Neural cell (in vitro differentiated cells): ENCODE measurements around the gene SEPHS1. TPM values are rescaled to one million over a fixed set of nuclear protein-coding genes. Genes with fewer than 3 reads are reported as not detected.

Experiments
- H2AFZ ChIP-seq: fragments of 200-600, 300-800 bp; sonication (generic), shearing (Covaris generic); 2 replicates; pipeline ENCODE4 v1.6.0; 2014; ENCODE audit warnings: low read depth, mild to moderate bottlenecking, antibody characterized with exemption, low read length, moderate library complexity
- H3F3A ChIP-seq: fragments of 200-600 bp; shearing (Covaris generic); 2 replicates; pipeline ENCODE4 v1.6.1; 2016; ENCODE audit warnings: mild to moderate bottlenecking, moderate library complexity, mixed read lengths, antibody characterized with exemption, low read length; ENCODE audit not compliant: insufficient read depth, poor library complexity, severe bottlenecking
- H3K27ac ChIP-seq: fragments of 200-600, 300-800 bp; sonication (generic), shearing (Covaris generic); 2 replicates; pipeline ENCODE4 v1.5.1; 2014; ENCODE audit warnings: mild to moderate bottlenecking, low read length, moderate library complexity
- H3K27me3 ChIP-seq: fragments of 300-800, 200-600 bp; sonication (generic), shearing (Covaris generic); 2 replicates; pipeline ENCODE4 v1.6.0; 2014; ENCODE audit warnings: mild to moderate bottlenecking, low read depth, low read length, moderate library complexity; ENCODE audit not compliant: insufficient read depth
- H3K36me3 ChIP-seq: fragments of 300-800, 200-600 bp; sonication (generic), shearing (Covaris generic); 2 replicates; pipeline ENCODE4 v1.5.1; 2014; ENCODE audit warnings: mild to moderate bottlenecking, antibody characterized with exemption, low read length, moderate library complexity; ENCODE audit not compliant: insufficient read depth
- H3K4me2 ChIP-seq: fragments of 300-800, 200-600 bp; sonication (generic), shearing (Covaris generic); 2 replicates; pipeline ENCODE4 v1.6.0; 2014; ENCODE audit warnings: mild to moderate bottlenecking, low read length
- H3K4me3 ChIP-seq: fragments of 300-800, 200-600 bp; sonication (generic), shearing (Covaris generic); 2 replicates; pipeline ENCODE4 v1.5.1; 2014; ENCODE audit warnings: mild to moderate bottlenecking, low read length, moderate library complexity
- H3K79me2 ChIP-seq: fragments of 200-600 bp; shearing (Covaris generic); replicated peaks from 2 replicates; pipeline ENCODE4 v1.6.0; 2014; ENCODE audit warnings: mild to moderate bottlenecking, low read length, moderate library complexity; ENCODE audit not compliant: insufficient read depth
- H3K9ac ChIP-seq: fragments of 300-800, 200-600 bp; sonication (generic), shearing (Covaris generic); 2 replicates; pipeline ENCODE4 v1.6.1; 2016; ENCODE audit warnings: mild to moderate bottlenecking, low read length, mixed read lengths
- H3K9me2 ChIP-seq: fragments of 200-600 bp; shearing (Covaris generic); 2 replicates; pipeline ENCODE4 v1.6.1; 2016; ENCODE audit warnings: mild to moderate bottlenecking, low read length, mixed read lengths; ENCODE audit not compliant: insufficient read depth
- H3K9me3 ChIP-seq: fragments of 200-600, 300-800 bp; sonication (generic), shearing (Covaris generic); 2 replicates; pipeline ENCODE4 v1.6.1; 2016; ENCODE audit warnings: mild to moderate bottlenecking, mixed run types, low read length, moderate library complexity, mixed read lengths
- H4K20me1 ChIP-seq: fragments of 200-600 bp; shearing (Covaris generic); 2 replicates; pipeline ENCODE4 v1.6.1; 2016; ENCODE audit warnings: mild to moderate bottlenecking, mixed run types; ENCODE audit not compliant: insufficient read depth
- EP300 ChIP-seq: fragments of 450-650 bp; conservative IDR thresholded peaks from 2 replicates; pipeline ENCODE4 v1.6.1; 2014; ENCODE audit warnings: antibody characterized with exemption, mild to moderate bottlenecking, moderate library complexity; ENCODE audit not compliant: poor library complexity, severe bottlenecking
- EZH2 ChIP-seq: fragments of 200-600, 300-800 bp; shearing (Covaris generic), sonication (generic); IDR thresholded peaks from 2 replicates; pipeline ENCODE4 v1.6.1; 2014; ENCODE audit warnings: antibody characterized with exemption, low read length, borderline replicate concordance, mild to moderate bottlenecking; ENCODE audit not compliant: insufficient read depth, poor library complexity, severe bottlenecking
- MXI1 ChIP-seq: fragments of 450-650 bp; conservative IDR thresholded peaks from 2 replicates; pipeline ENCODE4 v1.6.1; 2014; ENCODE audit warnings: antibody characterized with exemption, mild to moderate bottlenecking; ENCODE audit not compliant: poor library complexity, severe bottlenecking
- POLR2AphosphoS5 ChIP-seq: IDR thresholded peaks from 2 replicates; pipeline ENCODE4 v1.6.1; 2012
- RAD21 ChIP-seq: fragments of 450-650 bp; conservative IDR thresholded peaks from 2 replicates; pipeline ENCODE4 v1.6.1; 2014; ENCODE audit warnings: antibody characterized with exemption, mild to moderate bottlenecking, moderate library complexity
- SMC3 ChIP-seq: fragments of 450-650 bp; conservative IDR thresholded peaks from 2 replicates; pipeline ENCODE4 v1.6.1; 2014; ENCODE audit warnings: antibody characterized with exemption, mild to moderate bottlenecking, moderate library complexity; ENCODE audit not compliant: poor library complexity
- TAF1 ChIP-seq: IDR thresholded peaks from 2 replicates; pipeline ENCODE4 v1.6.1; 2012; ENCODE audit warnings: low read depth
- polyA plus RNA-seq: library from polyadenylated mRNA; depleted of rRNA; stranded (reverse); fragments of >200 nt; gene quantifications from 2 replicates; pipeline ENCODE4 v1.2.3, GENCODE V29; 2014
- TF ChIP-seq, protein P1 (sequence below): IDR thresholded peaks from 2 replicates; pipeline ENCODE4 v1.6.1; 2012; ENCODE audit warnings: borderline replicate concordance
- TF ChIP-seq, protein P2 (sequence below): fragments of 450-650 bp; IDR thresholded peaks from 2 replicates; pipeline ENCODE4 v1.5.1; 2014; ENCODE audit warnings: antibody characterized with exemption, mild to moderate bottlenecking, moderate library complexity; ENCODE audit not compliant: poor library complexity, severe bottlenecking

The SEPHS1 gene
- polyA plus RNA-seq, 1 donor from 2014 or later: 61.0 TPM

DNA sequence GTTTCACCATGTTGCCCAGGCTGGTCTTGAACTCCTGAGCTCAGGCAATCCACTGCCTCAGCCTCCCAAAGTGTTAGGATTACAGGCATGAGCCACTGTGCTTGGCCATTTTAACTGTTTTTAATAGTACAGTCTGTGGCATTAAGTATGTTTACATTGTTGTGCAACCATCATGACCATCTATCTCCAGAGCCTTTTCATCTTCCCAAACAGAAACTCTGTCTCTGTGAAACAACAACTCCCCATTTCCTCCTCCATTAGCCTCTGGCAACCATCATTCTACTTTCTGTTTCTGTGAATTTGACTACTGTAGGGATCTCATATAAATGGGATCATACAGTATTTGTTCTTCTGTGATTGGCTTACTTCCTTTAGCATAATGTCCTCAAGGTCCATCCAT, 48.3 kb upstream of the SEPHS1 start:
- H3K79me2 ChIP-seq: no peaks in the 10 kb centered on the region
- no peaks in the 10 kb centered on the region for H4K20me1 ChIP-seq
- H3K36me3 ChIP-seq: no peaks in the 10 kb centered on the region
- no peaks in the 10 kb centered on the region for H3F3A ChIP-seq
- H3K27me3 ChIP-seq: no peaks in the 10 kb centered on the region
- no peak overlapping the region for H3K9ac ChIP-seq
- no peaks in the 10 kb centered on the region for H3K9me2 ChIP-seq
- no peak overlapping the region for H3K27ac ChIP-seq
- H3K4me3 ChIP-seq: no peak overlapping the region
- H3K4me2 ChIP-seq: no peak overlapping the region
- TF ChIP-seq MXI1 (no peak), POLR2AphosphoS5 (no peak), EZH2 (no peak), RAD21 (no peak), SMC3 (no peak), EP300 (no peak), TAF1 (no peak)
- TF ChIP-seq, protein P1, sequence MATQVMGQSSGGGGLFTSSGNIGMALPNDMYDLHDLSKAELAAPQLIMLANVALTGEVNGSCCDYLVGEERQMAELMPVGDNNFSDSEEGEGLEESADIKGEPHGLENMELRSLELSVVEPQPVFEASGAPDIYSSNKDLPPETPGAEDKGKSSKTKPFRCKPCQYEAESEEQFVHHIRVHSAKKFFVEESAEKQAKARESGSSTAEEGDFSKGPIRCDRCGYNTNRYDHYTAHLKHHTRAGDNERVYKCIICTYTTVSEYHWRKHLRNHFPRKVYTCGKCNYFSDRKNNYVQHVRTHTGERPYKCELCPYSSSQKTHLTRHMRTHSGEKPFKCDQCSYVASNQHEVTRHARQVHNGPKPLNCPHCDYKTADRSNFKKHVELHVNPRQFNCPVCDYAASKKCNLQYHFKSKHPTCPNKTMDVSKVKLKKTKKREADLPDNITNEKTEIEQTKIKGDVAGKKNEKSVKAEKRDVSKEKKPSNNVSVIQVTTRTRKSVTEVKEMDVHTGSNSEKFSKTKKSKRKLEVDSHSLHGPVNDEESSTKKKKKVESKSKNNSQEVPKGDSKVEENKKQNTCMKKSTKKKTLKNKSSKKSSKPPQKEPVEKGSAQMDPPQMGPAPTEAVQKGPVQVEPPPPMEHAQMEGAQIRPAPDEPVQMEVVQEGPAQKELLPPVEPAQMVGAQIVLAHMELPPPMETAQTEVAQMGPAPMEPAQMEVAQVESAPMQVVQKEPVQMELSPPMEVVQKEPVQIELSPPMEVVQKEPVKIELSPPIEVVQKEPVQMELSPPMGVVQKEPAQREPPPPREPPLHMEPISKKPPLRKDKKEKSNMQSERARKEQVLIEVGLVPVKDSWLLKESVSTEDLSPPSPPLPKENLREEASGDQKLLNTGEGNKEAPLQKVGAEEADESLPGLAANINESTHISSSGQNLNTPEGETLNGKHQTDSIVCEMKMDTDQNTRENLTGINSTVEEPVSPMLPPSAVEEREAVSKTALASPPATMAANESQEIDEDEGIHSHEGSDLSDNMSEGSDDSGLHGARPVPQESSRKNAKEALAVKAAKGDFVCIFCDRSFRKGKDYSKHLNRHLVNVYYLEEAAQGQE: no peak
- TF ChIP-seq, protein P2, sequence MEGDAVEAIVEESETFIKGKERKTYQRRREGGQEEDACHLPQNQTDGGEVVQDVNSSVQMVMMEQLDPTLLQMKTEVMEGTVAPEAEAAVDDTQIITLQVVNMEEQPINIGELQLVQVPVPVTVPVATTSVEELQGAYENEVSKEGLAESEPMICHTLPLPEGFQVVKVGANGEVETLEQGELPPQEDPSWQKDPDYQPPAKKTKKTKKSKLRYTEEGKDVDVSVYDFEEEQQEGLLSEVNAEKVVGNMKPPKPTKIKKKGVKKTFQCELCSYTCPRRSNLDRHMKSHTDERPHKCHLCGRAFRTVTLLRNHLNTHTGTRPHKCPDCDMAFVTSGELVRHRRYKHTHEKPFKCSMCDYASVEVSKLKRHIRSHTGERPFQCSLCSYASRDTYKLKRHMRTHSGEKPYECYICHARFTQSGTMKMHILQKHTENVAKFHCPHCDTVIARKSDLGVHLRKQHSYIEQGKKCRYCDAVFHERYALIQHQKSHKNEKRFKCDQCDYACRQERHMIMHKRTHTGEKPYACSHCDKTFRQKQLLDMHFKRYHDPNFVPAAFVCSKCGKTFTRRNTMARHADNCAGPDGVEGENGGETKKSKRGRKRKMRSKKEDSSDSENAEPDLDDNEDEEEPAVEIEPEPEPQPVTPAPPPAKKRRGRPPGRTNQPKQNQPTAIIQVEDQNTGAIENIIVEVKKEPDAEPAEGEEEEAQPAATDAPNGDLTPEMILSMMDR: no peak
- H2AFZ ChIP-seq: no peak overlapping the region
- H3K9me3 ChIP-seq: no peaks in the 10 kb centered on the region

DNA sequence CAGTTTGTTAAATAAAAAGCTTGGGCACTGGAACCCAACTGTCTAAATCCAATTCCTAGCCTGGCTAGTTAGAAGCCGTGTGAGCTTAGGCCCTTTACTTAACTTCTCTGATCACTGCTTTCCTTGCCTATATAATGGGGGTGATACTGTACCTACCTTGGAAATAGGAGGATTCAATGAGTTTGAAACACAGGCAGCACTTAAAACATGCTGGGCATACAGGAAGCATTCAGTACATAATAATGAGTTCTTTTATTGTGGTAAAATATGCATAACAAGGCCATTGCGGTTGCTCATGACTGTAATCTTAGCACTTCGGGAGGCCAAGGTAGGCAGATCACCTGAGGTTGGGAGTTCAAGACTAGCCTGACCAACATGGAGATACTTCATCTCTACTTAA, 47.4 kb upstream of the SEPHS1 start:
- Histone ChIP-seq H3K4me3 (no peak overlapping the region), H4K20me1 (no peaks in the 10 kb centered on the region), H2AFZ (no peak overlapping the region), H3K27ac (no peak overlapping the region), H3K9me2 (no peaks in the 10 kb centered on the region), H3K36me3 (no peaks in the 10 kb centered on the region), H3K9me3 (no peaks in the 10 kb centered on the region), H3K79me2 (no peaks in the 10 kb centered on the region), H3K9ac (no peak overlapping the region), H3F3A (no peaks in the 10 kb centered on the region), H3K27me3 (no peaks in the 10 kb centered on the region), H3K4me2 (no peak overlapping the region)
- TF ChIP-seq RAD21 (no peak), SMC3 (no peak), POLR2AphosphoS5 (no peak), TAF1 (no peak), MXI1 (no peak), EZH2 (no peak), EP300 (no peak)
- TF ChIP-seq, protein P2: no peak
- TF ChIP-seq, protein P1: no peak
